Astrocyte (in vitro differentiated cells and primary cell): ENCODE results near the gene ZNF670. TPM values are rescaled to one million over a fixed set of nuclear protein-coding genes. Genes with fewer than 3 reads are reported as not detected.

ENCODE experiments used
- DNase-seq: peaks from one replicate; pipeline ENCODE4 v3.0.0-alpha.2; 2010; ENCODE audit warnings: low read depth
- FAIRE-seq: peaks from 2 replicates; lab custom pipeline; 2011; peaks lifted over from hg19 to GRCh38; lab: Jason Lieb, UNC
- H2AFZ ChIP-seq: 2 replicates; pipeline ENCODE4 v1.6.0; 2012; ENCODE audit warnings: low read depth, low read length, inconsistent platforms
- H3K27ac ChIP-seq: 2 replicates; pipeline ENCODE4 v1.5.1; 2011; ENCODE audit warnings: low read depth, low read length, inconsistent platforms
- H3K27me3 ChIP-seq: 2 replicates; pipeline ENCODE4 v1.6.0; 2011; ENCODE audit warnings: low read length, inconsistent platforms; ENCODE audit not compliant: insufficient read depth
- H3K36me3 ChIP-seq: 2 replicates; pipeline ENCODE4 v1.5.1; 2011; ENCODE audit warnings: low read length, inconsistent platforms; ENCODE audit not compliant: insufficient read depth
- H3K4me1 ChIP-seq: 2 replicates; pipeline ENCODE4 v1.5.1; 2011; ENCODE audit warnings: low read length, inconsistent platforms; ENCODE audit not compliant: insufficient read depth
- H3K4me2 ChIP-seq: 2 replicates; pipeline ENCODE4 v1.6.0; 2012; ENCODE audit warnings: low read length, inconsistent platforms
- H3K4me3 ChIP-seq: 2 replicates; pipeline ENCODE4 v1.5.1; 2011; ENCODE audit warnings: low read depth, mild to moderate bottlenecking, low read length, inconsistent platforms; ENCODE audit not compliant: insufficient read depth
- H3K79me2 ChIP-seq: 2 replicates; pipeline ENCODE4 v1.6.0; 2012; ENCODE audit warnings: mild to moderate bottlenecking, low read length, inconsistent platforms; ENCODE audit not compliant: insufficient read depth
- H3K9ac ChIP-seq: 2 replicates; pipeline ENCODE4 v1.6.0; 2012; ENCODE audit warnings: mild to moderate bottlenecking, low read length, inconsistent platforms
- H3K9me3 ChIP-seq: 2 replicates; pipeline ENCODE4 v1.5.1; 2012; ENCODE audit warnings: low read depth, mild to moderate bottlenecking, low read length, inconsistent platforms; ENCODE audit not compliant: insufficient read depth
- H4K20me1 ChIP-seq: 2 replicates; pipeline ENCODE4 v1.6.0; 2012; ENCODE audit warnings: low read length, inconsistent platforms; ENCODE audit not compliant: insufficient read depth
- H3K27ac Mint-ChIP-seq: one replicate; pipeline ENCODE4 v1.8.0; 2021; ENCODE audit warnings: mild to moderate bottlenecking, mixed read lengths; ENCODE audit not compliant: unreplicated experiment
- H3K27me3 Mint-ChIP-seq: one replicate; pipeline ENCODE4 v1.8.0; 2021; ENCODE audit warnings: low read depth, mixed read lengths; ENCODE audit not compliant: unreplicated experiment
- H3K36me3 Mint-ChIP-seq: one replicate; pipeline ENCODE4 v1.8.0; 2021; ENCODE audit warnings: low read depth, mixed read lengths; ENCODE audit not compliant: unreplicated experiment
- H3K4me1 Mint-ChIP-seq: one replicate; pipeline ENCODE4 v1.8.0; 2021; ENCODE audit warnings: low read depth, mixed read lengths; ENCODE audit not compliant: unreplicated experiment
- H3K4me3 Mint-ChIP-seq: one replicate; pipeline ENCODE4 v1.8.0; 2021; ENCODE audit warnings: mild to moderate bottlenecking, moderate library complexity, mixed read lengths; ENCODE audit not compliant: unreplicated experiment
- H3K9me3 Mint-ChIP-seq: one replicate; pipeline ENCODE4 v1.8.0; 2021; ENCODE audit warnings: mild to moderate bottlenecking, mixed read lengths; ENCODE audit not compliant: unreplicated experiment
- EZH2 ChIP-seq: IDR thresholded peaks from 2 replicates; pipeline ENCODE4 v1.6.1; 2012; ENCODE audit warnings: mild to moderate bottlenecking, low read length, inconsistent platforms; ENCODE audit not compliant: insufficient read depth
- total RNA-seq: library from RNA; stranded (reverse); gene quantifications from 2 replicates; pipeline ENCODE4 v1.2.1, GENCODE V29; 2021
- TF ChIP-seq, protein P1 (sequence below): IDR thresholded peaks from 2 replicates; pipeline ENCODE4 v1.5.1; 2011; ENCODE audit warnings: low read depth, mild to moderate bottlenecking, inconsistent platforms, low read length, moderate library complexity; ENCODE audit not compliant: insufficient read depth

Gene ZNF670
- total RNA-seq, 1 donor from 2014 or later, result 4.0 TPM

DNA sequence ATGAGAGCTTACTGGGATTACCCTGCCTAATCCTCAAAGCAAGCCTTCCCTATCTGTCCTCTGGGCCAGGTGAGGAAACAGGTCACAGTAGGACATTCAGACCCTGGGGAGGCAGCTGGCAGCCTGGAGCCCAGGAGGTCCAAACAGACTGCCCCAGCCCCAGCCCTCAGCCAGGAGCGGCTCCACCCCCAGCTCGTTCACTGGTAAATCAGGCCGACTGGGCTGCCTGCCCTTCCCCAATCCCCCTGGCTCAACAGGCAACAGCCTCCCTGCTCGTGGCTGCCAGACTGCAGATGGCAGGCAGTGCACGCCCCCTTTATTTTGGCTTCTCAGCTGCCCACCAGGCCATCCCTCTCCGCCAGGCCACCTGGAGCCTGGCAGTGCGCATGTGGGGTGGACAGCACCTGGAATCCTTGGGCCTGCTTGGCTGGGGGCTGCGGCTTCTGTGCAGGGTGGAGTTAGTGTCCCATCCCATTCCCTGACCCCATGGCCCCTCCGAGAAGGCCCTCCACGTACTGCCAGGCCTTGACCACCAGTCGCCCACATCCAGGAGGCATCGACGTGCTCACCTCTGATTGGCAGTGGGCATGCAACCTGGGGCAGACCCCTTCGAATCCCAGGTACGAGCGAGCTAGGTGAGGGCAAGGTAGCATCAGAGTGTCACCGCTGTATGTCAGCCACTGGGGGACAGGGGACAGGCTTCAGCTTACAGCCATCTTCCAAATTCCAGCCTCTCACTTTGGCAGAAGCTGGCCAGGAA lies 11.2 kb upstream of the ZNF670 start:
- Mint-ChIP-seq H3K27me3 (peaks cover 7% of the 10 kb centered on the region), H3K36me3 (peaks cover under 1% of the 10 kb centered on the region), H3K9me3 (peaks cover 4% of the 10 kb centered on the region), H3K4me3 (no peak overlapping the region), H3K4me1 (no peaks in the 10 kb centered on the region), H3K27ac (no peak overlapping the region)
- no peak for DNase-seq
- Histone ChIP-seq H3K4me3 (no peak overlapping the region), H3K36me3 (no peaks in the 10 kb centered on the region), H4K20me1 (no peaks in the 10 kb centered on the region), H2AFZ (no peak overlapping the region), H3K9ac (no peak overlapping the region), H3K79me2 (no peaks in the 10 kb centered on the region), H3K27me3 (no peaks in the 10 kb centered on the region), H3K27ac (no peak overlapping the region), H3K4me2 (no peak overlapping the region), H3K9me3 (no peaks in the 10 kb centered on the region), H3K4me1 (no peaks in the 10 kb centered on the region)
- TF ChIP-seq, protein P1, sequence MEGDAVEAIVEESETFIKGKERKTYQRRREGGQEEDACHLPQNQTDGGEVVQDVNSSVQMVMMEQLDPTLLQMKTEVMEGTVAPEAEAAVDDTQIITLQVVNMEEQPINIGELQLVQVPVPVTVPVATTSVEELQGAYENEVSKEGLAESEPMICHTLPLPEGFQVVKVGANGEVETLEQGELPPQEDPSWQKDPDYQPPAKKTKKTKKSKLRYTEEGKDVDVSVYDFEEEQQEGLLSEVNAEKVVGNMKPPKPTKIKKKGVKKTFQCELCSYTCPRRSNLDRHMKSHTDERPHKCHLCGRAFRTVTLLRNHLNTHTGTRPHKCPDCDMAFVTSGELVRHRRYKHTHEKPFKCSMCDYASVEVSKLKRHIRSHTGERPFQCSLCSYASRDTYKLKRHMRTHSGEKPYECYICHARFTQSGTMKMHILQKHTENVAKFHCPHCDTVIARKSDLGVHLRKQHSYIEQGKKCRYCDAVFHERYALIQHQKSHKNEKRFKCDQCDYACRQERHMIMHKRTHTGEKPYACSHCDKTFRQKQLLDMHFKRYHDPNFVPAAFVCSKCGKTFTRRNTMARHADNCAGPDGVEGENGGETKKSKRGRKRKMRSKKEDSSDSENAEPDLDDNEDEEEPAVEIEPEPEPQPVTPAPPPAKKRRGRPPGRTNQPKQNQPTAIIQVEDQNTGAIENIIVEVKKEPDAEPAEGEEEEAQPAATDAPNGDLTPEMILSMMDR, result no peak
- TF ChIP-seq EZH2, result no peak
- FAIRE-seq, result no peak

DNA sequence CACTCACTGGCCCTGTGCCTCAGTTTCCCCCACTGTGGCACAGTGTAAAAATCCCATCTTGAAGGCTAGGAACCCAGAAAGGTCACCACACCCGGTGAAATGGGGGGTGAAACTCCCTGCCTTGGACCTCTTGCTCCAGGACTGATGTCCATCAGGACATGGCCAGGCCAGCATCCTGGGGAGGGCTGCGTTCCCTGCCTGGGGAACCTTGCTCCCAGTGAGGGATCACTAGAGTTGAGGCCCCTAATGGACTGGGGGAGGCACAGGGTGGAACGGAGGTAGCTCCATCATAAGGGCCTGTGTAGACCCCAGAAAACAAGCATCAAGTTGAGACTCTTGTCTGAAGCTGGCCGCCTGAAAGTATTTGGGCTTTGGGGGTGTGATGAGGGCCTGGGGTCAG lies 10.4 kb upstream of the ZNF670 start:
- H3K9ac ChIP-seq, result no peak overlapping the region
- no peak overlapping the region for H3K4me3 ChIP-seq
- H3K27ac ChIP-seq, result no peak overlapping the region
- FAIRE-seq, result no peak
- H2AFZ ChIP-seq, result no peak overlapping the region
- TF ChIP-seq, protein P1, result no peak
- no peak for TF ChIP-seq EZH2
- Mint-ChIP-seq H3K4me1 (no peaks in the 10 kb centered on the region), H3K27me3 (peaks cover 7% of the 10 kb centered on the region), H3K27ac (no peak overlapping the region), H3K9me3 (peaks cover 6% of the 10 kb centered on the region), H3K36me3 (peaks cover 3% of the 10 kb centered on the region), H3K4me3 (no peak overlapping the region)
- no peak overlapping the region for H3K4me2 ChIP-seq
- H3K9me3 ChIP-seq, result no peaks in the 10 kb centered on the region
- H3K36me3 ChIP-seq, result no peaks in the 10 kb centered on the region
- no peaks in the 10 kb centered on the region for H3K79me2 ChIP-seq
- no peaks in the 10 kb centered on the region for H3K4me1 ChIP-seq
- H3K27me3 ChIP-seq, result no peaks in the 10 kb centered on the region
- no peak for DNase-seq
- no peaks in the 10 kb centered on the region for H4K20me1 ChIP-seq

DNA sequence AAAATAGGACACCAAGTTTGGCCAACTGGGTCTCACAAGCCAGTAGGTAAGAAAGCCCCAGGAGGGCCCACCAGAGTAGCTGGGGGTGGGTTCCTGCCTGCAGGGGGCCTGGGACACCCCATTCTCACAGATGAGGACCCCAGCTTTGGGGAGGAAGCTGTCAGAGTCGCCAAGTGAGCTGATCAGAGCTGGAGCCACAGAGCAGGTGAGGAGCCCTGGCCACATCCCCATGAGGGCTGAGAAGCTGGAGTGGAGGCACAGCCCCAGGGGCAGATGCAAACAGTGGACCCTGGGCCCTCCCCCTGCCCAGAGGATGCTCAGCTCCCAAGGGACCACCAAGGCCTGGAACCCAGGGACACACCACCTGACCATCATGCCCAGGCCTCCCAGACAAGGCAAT lies 8.6 kb upstream of the ZNF670 start:
- Mint-ChIP-seq H3K4me1 (no peaks in the 10 kb centered on the region), H3K36me3 (peaks cover 3% of the 10 kb centered on the region), H3K27me3 (peaks cover 7% of the 10 kb centered on the region), H3K27ac (no peak overlapping the region), H3K9me3 (peaks cover 17% of the 10 kb centered on the region), H3K4me3 (no peak overlapping the region)
- H3K9ac ChIP-seq, result no peak overlapping the region
- H3K27ac ChIP-seq, result no peak overlapping the region
- H3K36me3 ChIP-seq, result no peaks in the 10 kb centered on the region
- FAIRE-seq (no peak), DNase-seq (no peak)
- H3K27me3 ChIP-seq, result no peaks in the 10 kb centered on the region
- TF ChIP-seq, protein P1, result no peak
- TF ChIP-seq EZH2, result no peak
- no peaks in the 10 kb centered on the region for H4K20me1 ChIP-seq
- no peak overlapping the region for H3K4me2 ChIP-seq
- no peaks in the 10 kb centered on the region for H3K79me2 ChIP-seq
- no peaks in the 10 kb centered on the region for H3K9me3 ChIP-seq
- no peak overlapping the region for H3K4me3 ChIP-seq
- H3K4me1 ChIP-seq, result no peaks in the 10 kb centered on the region
- no peak overlapping the region for H2AFZ ChIP-seq
